Measurements from ENCODE around the gene GBX2.
"Not testable (repeated sequence)": the region's sequence is repeated elsewhere in the genome, so short reads cannot be mapped to it uniquely, and the experiment has no call there.

The GBX2 gene

GRCh38 chr2:236157815-236158498 lies 10.2 kb downstream of the GBX2 start:
- H3K4me3 ChIP-seq (ENCODE audit: low read depth, low read length), result no peak overlapping the region

DNA sequence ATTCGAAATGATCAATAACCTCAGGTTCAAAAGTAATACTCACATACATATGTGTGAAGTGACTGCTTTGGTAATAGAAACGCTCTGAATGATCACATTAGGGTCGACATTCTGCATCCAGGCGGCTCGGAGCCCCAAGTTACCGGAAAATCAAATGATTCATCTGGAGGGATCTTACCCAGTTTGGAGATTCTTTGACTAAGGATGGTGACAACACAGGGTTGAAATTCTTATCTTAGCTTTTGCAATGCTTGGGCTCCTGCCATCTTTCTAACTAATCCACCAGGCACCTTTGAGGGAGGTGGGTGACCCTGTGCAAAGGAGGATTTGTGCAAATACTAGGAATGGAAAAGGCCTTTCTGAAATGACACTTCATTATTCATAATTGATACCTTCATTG lies 10.8 kb downstream of the GBX2 start:
- H3K4me3 ChIP-seq (ENCODE audit: low read depth, low read length), result no peak overlapping the region

- H3K4me3 ChIP-seq (ENCODE audit: low read depth, low read length), result no peak overlapping the region
These were observed 11.4 kb downstream of the GBX2 start for GRCh38 chr2:236156860-236157194.

- no peak overlapping the region for H3K4me3 ChIP-seq (ENCODE audit: low read depth, low read length)
These were observed 11.9 kb downstream of the GBX2 start for GRCh38 chr2:236156095-236156859.

GRCh38 chr2:236155406-236155805 lies 12.8 kb downstream of the GBX2 start:
- H3K4me3 ChIP-seq (ENCODE audit: low read depth, low read length), result no peak overlapping the region

DNA sequence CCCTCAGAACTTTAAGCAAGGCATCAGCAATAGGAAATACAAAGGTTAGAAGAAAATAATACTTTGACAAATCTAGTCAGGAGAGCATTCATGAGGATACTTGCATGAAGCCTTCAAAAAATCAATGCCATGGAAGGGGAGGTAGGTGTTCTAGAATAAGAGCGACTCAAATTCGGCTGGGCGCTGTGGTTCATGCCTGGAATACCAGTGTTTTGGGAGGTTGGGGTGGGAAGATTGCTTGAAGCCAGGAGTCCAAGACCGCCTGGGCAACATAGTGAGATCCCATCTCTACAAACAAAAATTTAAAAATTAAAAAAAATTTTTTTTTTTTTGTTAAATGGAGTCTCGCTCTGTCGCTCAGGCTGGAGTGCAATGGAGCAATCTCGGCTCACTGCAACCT lies 21.8 kb downstream of the GBX2 start:
- no peak overlapping the region for H3K4me3 ChIP-seq (ENCODE audit: low read depth, low read length)

DNA sequence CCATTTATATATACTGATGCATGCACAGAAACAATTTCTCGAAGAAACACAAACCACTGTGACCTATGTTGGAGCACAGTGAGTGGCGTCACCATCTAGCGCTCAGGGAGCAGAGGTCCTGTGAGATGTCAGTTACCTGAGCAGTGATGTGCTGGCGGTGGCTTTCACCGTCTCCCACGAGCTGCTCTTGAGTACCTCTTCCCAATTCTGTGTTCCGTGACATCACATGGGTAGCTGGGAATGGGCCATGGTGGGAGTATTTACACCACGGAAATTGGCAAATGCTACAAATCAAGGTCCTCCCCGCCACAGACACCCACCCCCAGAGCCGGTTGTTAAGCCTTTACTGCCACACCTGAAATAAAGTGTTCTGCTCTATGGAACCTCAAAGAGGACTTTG lies 24.4 kb downstream of the GBX2 start:
- H3K4me3 ChIP-seq (ENCODE audit: low read depth, low read length), result no peak overlapping the region

DNA sequence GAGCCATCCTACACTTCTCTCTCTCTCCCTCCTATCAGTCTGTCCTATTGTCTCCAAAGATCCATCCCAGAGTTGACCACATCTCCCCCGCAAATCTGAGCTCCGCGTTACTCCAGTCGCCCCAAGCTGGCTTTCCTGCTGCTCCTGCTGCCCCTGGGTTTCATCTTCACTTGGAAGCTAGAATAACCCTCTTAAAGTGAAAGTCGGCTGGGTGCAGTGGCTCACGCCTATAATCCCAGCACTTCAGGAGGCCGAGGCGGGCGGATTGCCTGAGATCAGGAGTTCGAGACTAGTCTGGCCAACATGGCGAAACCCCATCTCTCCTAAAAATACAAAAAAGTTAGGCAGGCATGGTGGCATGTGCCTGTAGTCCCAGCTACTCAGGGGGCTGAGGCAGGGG lies 26.6 kb downstream of the GBX2 start:
- not testable (repeated sequence) for H3K4me3 ChIP-seq (ENCODE audit: low read depth, low read length)

GRCh38 chr2:236137066-236137465 lies 31.1 kb downstream of the GBX2 start:
- H3K4me3 ChIP-seq (ENCODE audit: low read depth, low read length), result no peak overlapping the region

GRCh38 chr2:236136538-236136937 lies 31.6 kb downstream of the GBX2 start:
- no peak overlapping the region for H3K4me3 ChIP-seq (ENCODE audit: low read depth, low read length)

GRCh38 chr2:236133410-236134012 lies 34.7 kb downstream of the GBX2 start:
- no peak overlapping the region for H3K4me3 ChIP-seq (ENCODE audit: low read depth, low read length)

- H3K4me3 ChIP-seq (ENCODE audit: low read depth, low read length), result no peak overlapping the region
These were observed 37.0 kb downstream of the GBX2 start for GRCh38 chr2:236131073-236131692.

DNA sequence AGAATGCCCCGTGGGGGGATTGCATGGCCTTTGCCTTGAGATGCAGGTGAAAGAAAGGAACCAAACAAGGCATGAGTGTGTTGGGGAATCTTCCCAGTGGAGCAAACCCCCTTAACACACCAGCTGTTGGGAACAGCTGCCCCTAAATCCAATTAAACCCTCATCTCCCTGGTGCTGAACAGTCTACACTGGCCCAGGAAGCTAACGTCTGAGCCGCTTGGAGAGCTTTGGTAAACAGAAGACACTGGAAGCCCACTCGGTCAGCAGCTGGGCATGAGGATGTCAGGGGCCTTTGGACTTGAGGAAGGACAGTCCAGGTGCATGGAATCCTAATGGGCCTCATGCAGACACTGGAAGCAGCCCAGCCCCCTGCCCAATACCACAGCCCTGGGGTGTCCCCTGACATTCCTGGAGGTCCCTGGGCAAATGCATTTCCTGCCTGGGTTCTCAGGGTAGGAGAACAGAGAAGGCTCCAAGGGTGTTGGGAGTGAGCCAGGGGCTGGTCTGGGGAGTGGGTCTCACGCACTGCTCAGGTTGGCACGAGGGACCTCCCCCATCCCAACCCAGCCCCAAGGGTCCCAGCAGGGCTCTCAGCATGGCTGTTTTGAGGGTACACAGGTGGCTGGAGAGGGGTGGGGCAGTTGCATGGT lies 37.7 kb downstream of the GBX2 start:
- H3K4me3 ChIP-seq (ENCODE audit: low read depth, low read length), result no peak overlapping the region

GRCh38 chr2:236129935-236130334 lies 38.3 kb downstream of the GBX2 start:
- no peak overlapping the region for H3K4me3 ChIP-seq (ENCODE audit: low read depth, low read length)

- no peak overlapping the region for H3K4me3 ChIP-seq (ENCODE audit: low read depth, low read length)
These were observed 39.9 kb downstream of the GBX2 start for GRCh38 chr2:236128321-236128720.

- H3K4me3 ChIP-seq (ENCODE audit: low read depth, low read length), result no peak overlapping the region
These were observed 41.2 kb downstream of the GBX2 start for GRCh38 chr2:236127010-236127409.

DNA sequence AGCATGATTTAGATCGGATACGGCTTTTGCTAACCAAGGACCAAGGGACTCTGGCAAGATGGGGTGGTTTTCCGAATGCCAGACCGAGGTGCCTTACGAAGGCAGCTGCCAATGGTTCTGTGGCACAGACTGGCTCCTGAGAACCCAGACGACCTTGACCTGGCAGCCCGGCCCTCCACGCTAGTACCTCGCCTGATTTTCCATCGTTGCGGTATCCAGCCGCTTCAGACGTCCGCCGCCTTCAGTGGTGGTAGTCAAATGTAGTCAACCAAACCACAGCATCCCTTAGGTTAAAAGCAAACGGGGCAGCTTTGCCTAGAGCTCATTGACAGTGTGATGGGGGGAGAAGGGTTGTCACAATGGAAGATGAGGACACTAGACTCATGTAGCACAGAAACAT lies 42.6 kb downstream of the GBX2 start:
- H3K4me3 ChIP-seq (ENCODE audit: low read depth, low read length), result no peak overlapping the region

DNA sequence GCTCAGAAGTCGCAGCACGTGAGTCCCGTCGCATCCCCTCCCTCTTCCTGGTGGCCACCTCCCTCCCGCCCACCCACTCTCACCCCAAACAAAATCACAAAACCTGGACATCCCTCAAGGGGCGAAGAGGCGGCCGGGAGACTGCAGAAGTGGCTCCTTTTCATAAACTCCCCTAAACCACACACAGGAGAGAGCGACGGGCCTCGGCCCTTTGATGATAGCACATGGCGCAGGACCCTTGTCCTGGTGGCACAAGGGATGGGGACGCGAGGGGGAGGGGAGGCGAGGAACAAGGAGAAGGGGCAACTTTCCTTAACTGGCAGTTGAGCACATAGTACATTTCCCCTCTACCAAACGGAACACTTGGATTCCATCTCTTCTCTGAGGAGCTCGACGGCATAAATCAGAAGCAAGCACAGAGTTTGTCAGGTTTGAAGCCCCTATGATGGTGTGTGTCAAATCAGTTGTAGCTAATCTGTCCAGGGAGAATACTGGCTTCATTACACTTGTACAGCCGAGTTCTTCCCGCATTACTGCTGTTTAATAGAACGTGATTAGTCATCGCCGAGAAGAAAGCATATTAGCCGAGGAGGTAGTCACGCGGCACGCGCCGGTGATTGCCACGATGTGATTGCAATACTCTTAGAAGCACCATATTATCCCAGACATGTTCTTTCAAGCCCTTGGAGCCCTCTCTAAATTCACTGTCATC lies 43.8 kb downstream of the GBX2 start:
- H3K4me3 ChIP-seq (ENCODE audit: low read depth, low read length), result no peak overlapping the region

DNA sequence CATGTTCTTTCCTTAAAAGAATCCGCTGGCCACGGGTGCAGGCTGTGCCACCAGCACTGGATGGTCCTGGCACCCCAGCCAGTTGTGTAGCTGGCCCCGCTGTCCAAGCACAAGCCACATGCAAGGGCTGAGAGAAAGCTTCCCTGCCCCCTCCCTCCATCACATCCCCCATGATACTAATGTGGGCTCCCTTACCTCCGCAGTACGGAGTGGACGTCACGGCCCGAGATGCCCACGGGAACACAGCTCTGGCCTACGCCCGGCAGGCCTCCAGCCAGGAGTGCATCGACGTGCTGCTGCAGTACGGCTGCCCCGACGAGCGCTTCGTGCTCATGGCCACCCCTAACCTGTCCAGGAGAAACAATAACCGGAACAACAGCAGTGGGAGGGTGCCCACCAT lies 44.5 kb downstream of the GBX2 start:
- no peak overlapping the region for H3K4me3 ChIP-seq (ENCODE audit: low read depth, low read length)

GRCh38 chr2:236122236-236122635 lies 46.0 kb downstream of the GBX2 start:
- H3K4me3 ChIP-seq (ENCODE audit: low read depth, low read length), result no peak overlapping the region

GRCh38 chr2:236121546-236121945 lies 46.6 kb downstream of the GBX2 start:
- no peak overlapping the region for H3K4me3 ChIP-seq (ENCODE audit: low read depth, low read length)
